ENCODE results near the gene USP47.

USP47 gene

DNA sequence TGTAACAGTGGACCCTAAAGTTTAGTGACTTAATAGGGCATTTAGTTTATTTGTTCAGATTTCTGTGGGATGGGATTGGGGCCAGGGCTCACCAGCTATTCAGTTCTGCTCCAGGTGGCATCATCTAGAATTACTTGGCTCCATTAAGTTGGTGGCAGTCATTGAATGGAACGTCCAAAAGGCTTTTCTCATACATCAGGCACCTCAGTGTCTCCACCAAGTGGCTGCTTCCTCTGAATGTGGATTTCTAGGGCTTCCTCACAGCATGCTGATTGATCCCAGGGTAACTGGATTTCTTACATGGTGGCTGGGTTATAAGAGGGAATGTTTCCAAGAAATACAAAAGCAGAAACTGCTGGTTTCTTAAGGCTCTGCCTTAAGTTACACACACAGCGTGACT lies 34.7 kb downstream of the USP47 start:
- H3K9ac ChIP-seq (ENCODE audit: low read depth, low read length, poor library complexity): no peak overlapping the region
- H3K4ac ChIP-seq (ENCODE audit: low read length): no peak overlapping the region
- H2BK5ac ChIP-seq (ENCODE audit: low read length): no peak overlapping the region
- DNase-seq (ENCODE audit: low spot score): no peak
- no peak overlapping the region for H4K8ac ChIP-seq (ENCODE audit: low read depth, low read length)
- no peak overlapping the region for H2BK15ac ChIP-seq (ENCODE audit: low read length)
- H4K91ac ChIP-seq (ENCODE audit: low read depth, low read length, poor library complexity): no peak overlapping the region
- H3K9me3 ChIP-seq (replicated peaks in 1 of 2; ENCODE audit: control insufficient read depth in 2 of 2, insufficient read depth in 1 of 2, low read depth in 1 of 2, low read length in 2 of 2): peaks cover 0 to 8% of the 10 kb centered on the region in 2 donors
- H3K14ac ChIP-seq (ENCODE audit: low read length): no peak overlapping the region
- H3K79me1 ChIP-seq (ENCODE audit: low read depth, low read length): no peaks in the 10 kb centered on the region
- H3K23ac ChIP-seq (ENCODE audit: low read depth, low read length, poor library complexity): no peak overlapping the region
- WGBS, 2 donors (ENCODE audit: extremely low coverage in 2 of 2, insufficient read length in 2 of 2, insufficient replicate concordance in 1 of 2): no CpG with 5 or more reads among the region's 2 CpGs
- H3K4me1 ChIP-seq (ENCODE audit: control insufficient read depth in 2 of 2, insufficient read depth in 1 of 2, low read depth in 1 of 2, low read length in 2 of 2): peaks cover 0 to 5% of the 10 kb centered on the region in 2 donors
- H3K27me3 ChIP-seq (ENCODE audit: control insufficient read depth in 3 of 3, insufficient read depth in 3 of 3, low read depth in 1 of 3, low read length in 3 of 3): no peaks in the 10 kb centered on the region
- no peak overlapping the region for H2AFZ ChIP-seq (ENCODE audit: low read length)
- H2BK120ac ChIP-seq (ENCODE audit: low read depth, low read length): no peak overlapping the region
- no peak overlapping the region for H3K18ac ChIP-seq (ENCODE audit: low read length)
- no peak overlapping the region for H3K4me2 ChIP-seq (ENCODE audit: insufficient read depth, low read length, poor library complexity, severe bottlenecking)
- H3K4me3 ChIP-seq (ENCODE audit: low read length in 2 of 2): no peak overlapping the region
- no peak overlapping the region for H2AK5ac ChIP-seq (ENCODE audit: low read depth, low read length)
- H3K27ac ChIP-seq (replicated peaks; ENCODE audit: low read length): no peak overlapping the region
- H3K36me3 ChIP-seq (replicated peaks in 1 of 2; ENCODE audit: control insufficient read depth in 2 of 2, insufficient read depth in 2 of 2, low read length in 2 of 2): peaks cover 0 to 25% of the 10 kb centered on the region in 2 donors
- H2BK12ac ChIP-seq (ENCODE audit: low read length): no peak overlapping the region

DNA sequence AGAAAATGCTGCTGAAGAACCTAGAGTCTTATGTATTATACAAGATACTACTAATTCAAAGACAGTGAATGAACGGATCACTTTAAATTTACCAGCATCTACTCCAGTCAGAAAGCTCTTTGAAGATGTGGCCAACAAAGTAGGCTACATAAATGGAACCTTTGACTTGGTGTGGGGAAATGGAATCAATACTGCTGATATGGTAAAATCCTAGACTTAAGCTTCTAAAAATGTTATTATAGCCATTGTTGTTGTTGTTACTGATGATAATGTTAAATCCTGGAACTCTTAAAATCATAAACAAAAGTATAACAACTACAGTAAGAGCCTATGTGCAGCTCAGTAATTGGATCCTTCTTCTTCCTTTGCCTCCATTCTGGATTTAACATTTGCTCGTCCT lies 38.4 kb downstream of the USP47 start:
- Histone ChIP-seq H3K27ac (replicated peaks; ENCODE audit: low read length) (no peak overlapping the region), H3K27me3 (ENCODE audit: control insufficient read depth in 3 of 3, insufficient read depth in 3 of 3, low read depth in 1 of 3, low read length in 3 of 3) (no peaks in the 10 kb centered on the region), H4K8ac (ENCODE audit: low read depth, low read length) (no peak overlapping the region), H2AK5ac (ENCODE audit: low read depth, low read length) (no peak overlapping the region), H3K14ac (ENCODE audit: low read length) (no peak overlapping the region), H2AFZ (ENCODE audit: low read length) (no peak overlapping the region), H3K79me1 (ENCODE audit: low read depth, low read length) (no peaks in the 10 kb centered on the region), H3K9ac (ENCODE audit: low read depth, low read length, poor library complexity) (no peak overlapping the region), H3K18ac (ENCODE audit: low read length) (no peak overlapping the region), H3K4me3 (ENCODE audit: low read length in 2 of 2) (no peak overlapping the region), H3K23ac (ENCODE audit: low read depth, low read length, poor library complexity) (no peak overlapping the region), H4K91ac (ENCODE audit: low read depth, low read length, poor library complexity) (no peak overlapping the region), H2BK12ac (ENCODE audit: low read length) (no peak overlapping the region), H3K36me3 (replicated peaks in 1 of 2; ENCODE audit: control insufficient read depth in 2 of 2, insufficient read depth in 2 of 2, low read length in 2 of 2) (peaks cover 6 to 56% of the 10 kb centered on the region in 2 donors), H3K9me3 (replicated peaks in 1 of 2; ENCODE audit: control insufficient read depth in 2 of 2, insufficient read depth in 1 of 2, low read depth in 1 of 2, low read length in 2 of 2) (peaks cover 0 to 9% of the 10 kb centered on the region in 2 donors), H2BK5ac (ENCODE audit: low read length) (no peak overlapping the region), H3K4me2 (ENCODE audit: insufficient read depth, low read length, poor library complexity, severe bottlenecking) (no peak overlapping the region), H3K4me1 (ENCODE audit: control insufficient read depth in 2 of 2, insufficient read depth in 1 of 2, low read depth in 1 of 2, low read length in 2 of 2) (no peaks in the 10 kb centered on the region), H2BK120ac (ENCODE audit: low read depth, low read length) (no peak overlapping the region), H2BK15ac (ENCODE audit: low read length) (no peak overlapping the region), H3K4ac (ENCODE audit: low read length) (no peak overlapping the region)
- no CpG with 5 or more reads among the region's 2 CpGs for WGBS, 2 donors (ENCODE audit: extremely low coverage in 2 of 2, insufficient read length in 2 of 2, insufficient replicate concordance in 1 of 2)
- DNase-seq (ENCODE audit: low spot score): no peak

DNA sequence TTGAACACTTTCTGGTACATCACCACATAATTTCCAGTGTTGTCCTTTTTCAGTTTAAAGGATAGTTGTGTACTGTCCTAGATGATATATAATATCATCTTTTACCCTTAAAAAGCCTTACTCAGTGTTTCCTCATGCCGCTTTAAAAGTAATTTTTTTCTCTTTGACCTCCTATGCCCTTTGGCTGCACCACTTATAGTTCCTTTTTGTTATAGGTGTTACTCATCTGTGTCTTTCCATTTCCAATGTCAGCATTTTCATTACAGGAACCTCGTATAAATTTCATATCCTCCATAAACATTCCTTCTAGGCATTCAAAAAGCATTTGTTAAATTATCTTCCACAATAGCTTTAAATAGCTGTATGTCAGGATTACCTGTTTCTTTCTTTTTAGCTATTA lies 40.8 kb downstream of the USP47 start:
- Histone ChIP-seq H3K4me3 (ENCODE audit: low read length in 2 of 2) (no peak overlapping the region), H2BK12ac (ENCODE audit: low read length) (no peak overlapping the region), H4K8ac (ENCODE audit: low read depth, low read length) (no peak overlapping the region), H3K36me3 (replicated peaks in 1 of 2; ENCODE audit: control insufficient read depth in 2 of 2, insufficient read depth in 2 of 2, low read length in 2 of 2) (peaks cover 19 to 71% of the 10 kb centered on the region in 2 donors), H3K9me3 (replicated peaks in 1 of 2; ENCODE audit: control insufficient read depth in 2 of 2, insufficient read depth in 1 of 2, low read depth in 1 of 2, low read length in 2 of 2) (peaks cover 0 to 23% of the 10 kb centered on the region in 2 donors), H2BK15ac (ENCODE audit: low read length) (no peak overlapping the region), H3K4ac (ENCODE audit: low read length) (no peak overlapping the region), H2BK120ac (ENCODE audit: low read depth, low read length) (no peak overlapping the region), H3K23ac (ENCODE audit: low read depth, low read length, poor library complexity) (no peak overlapping the region), H3K4me2 (ENCODE audit: insufficient read depth, low read length, poor library complexity, severe bottlenecking) (no peak overlapping the region), H3K4me1 (ENCODE audit: control insufficient read depth in 2 of 2, insufficient read depth in 1 of 2, low read depth in 1 of 2, low read length in 2 of 2) (no peaks in the 10 kb centered on the region), H2AK5ac (ENCODE audit: low read depth, low read length) (no peak overlapping the region), H2AFZ (ENCODE audit: low read length) (no peak overlapping the region), H3K79me1 (ENCODE audit: low read depth, low read length) (no peaks in the 10 kb centered on the region), H3K14ac (ENCODE audit: low read length) (no peak overlapping the region), H3K27me3 (ENCODE audit: control insufficient read depth in 3 of 3, insufficient read depth in 3 of 3, low read depth in 1 of 3, low read length in 3 of 3) (no peaks in the 10 kb centered on the region), H3K9ac (ENCODE audit: low read depth, low read length, poor library complexity) (no peak overlapping the region), H2BK5ac (ENCODE audit: low read length) (no peak overlapping the region), H4K91ac (ENCODE audit: low read depth, low read length, poor library complexity) (no peak overlapping the region), H3K18ac (ENCODE audit: low read length) (no peak overlapping the region), H3K27ac (replicated peaks; ENCODE audit: low read length) (no peak overlapping the region)
- no CpG with 5 or more reads among the region's 2 CpGs for WGBS, 2 donors (ENCODE audit: extremely low coverage in 2 of 2, insufficient read length in 2 of 2, insufficient replicate concordance in 1 of 2)
- no peak for DNase-seq (ENCODE audit: low spot score)

DNA sequence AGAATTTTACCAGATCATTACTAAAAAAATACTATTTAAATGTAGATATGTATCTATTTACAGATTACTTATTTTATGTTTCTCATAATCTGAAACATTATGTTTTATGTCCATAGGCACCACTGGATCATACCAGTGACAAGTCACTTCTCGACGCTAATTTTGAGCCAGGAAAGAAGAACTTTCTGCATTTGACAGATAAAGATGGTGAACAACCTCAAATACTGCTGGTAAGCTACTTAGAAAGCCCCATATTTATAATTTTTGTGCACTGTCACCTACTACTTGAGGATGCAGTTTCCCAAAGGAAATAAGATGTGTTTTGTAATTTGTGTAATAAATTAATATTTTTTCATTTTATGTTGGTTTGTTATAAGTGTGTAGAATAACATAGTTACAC lies 42.6 kb downstream of the USP47 start:
- Histone ChIP-seq H2AK5ac (ENCODE audit: low read depth, low read length) (no peak overlapping the region), H2BK5ac (ENCODE audit: low read length) (no peak overlapping the region), H3K4ac (ENCODE audit: low read length) (no peak overlapping the region), H2BK15ac (ENCODE audit: low read length) (no peak overlapping the region), H3K23ac (ENCODE audit: low read depth, low read length, poor library complexity) (no peak overlapping the region), H2BK12ac (ENCODE audit: low read length) (no peak overlapping the region), H3K9ac (ENCODE audit: low read depth, low read length, poor library complexity) (no peak overlapping the region), H2AFZ (ENCODE audit: low read length) (no peak overlapping the region), H3K36me3 (replicated peaks in 1 of 2; ENCODE audit: control insufficient read depth in 2 of 2, insufficient read depth in 2 of 2, low read length in 2 of 2) (peaks cover 19 to 89% of the 10 kb centered on the region in 2 donors), H3K18ac (ENCODE audit: low read length) (no peak overlapping the region), H3K79me1 (ENCODE audit: low read depth, low read length) (no peaks in the 10 kb centered on the region), H3K27me3 (ENCODE audit: control insufficient read depth in 3 of 3, insufficient read depth in 3 of 3, low read depth in 1 of 3, low read length in 3 of 3) (no peaks in the 10 kb centered on the region), H3K27ac (replicated peaks; ENCODE audit: low read length) (no peak overlapping the region), H3K9me3 (replicated peaks in 1 of 2; ENCODE audit: control insufficient read depth in 2 of 2, insufficient read depth in 1 of 2, low read depth in 1 of 2, low read length in 2 of 2) (peaks cover 0 to 23% of the 10 kb centered on the region in 2 donors), H2BK120ac (ENCODE audit: low read depth, low read length) (no peak overlapping the region), H3K4me1 (ENCODE audit: control insufficient read depth in 2 of 2, insufficient read depth in 1 of 2, low read depth in 1 of 2, low read length in 2 of 2) (no peaks in the 10 kb centered on the region), H3K14ac (ENCODE audit: low read length) (no peak overlapping the region), H3K4me3 (ENCODE audit: low read length in 2 of 2) (no peak overlapping the region), H3K4me2 (ENCODE audit: insufficient read depth, low read length, poor library complexity, severe bottlenecking) (no peak overlapping the region), H4K91ac (ENCODE audit: low read depth, low read length, poor library complexity) (no peak overlapping the region), H4K8ac (ENCODE audit: low read depth, low read length) (no peak overlapping the region)
- DNase-seq (ENCODE audit: low spot score): no peak
- no CpG with 5 or more reads among the region's 2 CpGs for WGBS, 2 donors (ENCODE audit: extremely low coverage in 2 of 2, insufficient read length in 2 of 2, insufficient replicate concordance in 1 of 2)

All from neuronal stem cell (in vitro differentiated cells).